ENCODE measurements around the gene ARL5A.

DNA sequence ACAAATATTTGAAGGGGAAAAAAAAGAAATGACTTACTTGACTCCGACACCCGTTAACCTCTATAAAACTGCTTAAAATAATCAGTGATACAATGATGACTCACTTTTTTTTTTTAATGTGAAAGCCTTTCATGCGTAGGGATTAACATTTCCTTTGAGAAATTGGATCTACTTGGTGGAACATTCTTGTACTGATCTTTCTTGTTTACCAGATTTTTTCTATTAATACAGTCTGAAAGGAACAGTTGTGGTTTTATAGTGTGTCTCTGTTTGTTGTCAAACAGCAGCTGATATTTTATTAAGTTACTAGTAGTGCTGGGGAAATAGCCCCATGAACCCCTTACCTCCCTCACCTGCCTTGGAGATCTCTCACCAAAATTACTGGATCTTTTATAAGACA lies 53.7 kb downstream of the ARL5A start:
- TF ChIP-seq, protein P1, sequence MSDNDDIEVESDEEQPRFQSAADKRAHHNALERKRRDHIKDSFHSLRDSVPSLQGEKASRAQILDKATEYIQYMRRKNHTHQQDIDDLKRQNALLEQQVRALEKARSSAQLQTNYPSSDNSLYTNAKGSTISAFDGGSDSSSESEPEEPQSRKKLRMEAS (IDR thresholded peaks at IDR 0.05), result no peak
- no peak for TF ChIP-seq CEBPB (IDR thresholded peaks at IDR 0.05)
- no peak for TF ChIP-seq REST (IDR thresholded peaks at IDR 0.05; ENCODE audit: low read depth)
- no peak for TF ChIP-seq RAD21 (IDR thresholded peaks at IDR 0.05; ENCODE audit: low read depth)
- TF ChIP-seq TAF1 (IDR thresholded peaks at IDR 0.05; ENCODE audit: low read depth), result no peak
- TF ChIP-seq EP300 (IDR thresholded peaks at IDR 0.05; ENCODE audit: borderline replicate concordance), result no peak
- TF ChIP-seq USF1 (IDR thresholded peaks at IDR 0.05), result no peak
- no peak for TF ChIP-seq TEAD4 (IDR thresholded peaks at IDR 0.05)
